Epithelial cell of esophagus (primary cell): ENCODE results near the gene DUSP12.

Experiments
- DNase-seq: peaks from one replicate; pipeline ENCODE4 v3.0.0; 2010; ENCODE audit warnings: low read depth
- H3K4me3 ChIP-seq: 2 replicates; pipeline ENCODE4 v1.5.1; 2011; ENCODE audit warnings: mild to moderate bottlenecking, low read length, control low read depth
- TF ChIP-seq, protein P1 (sequence below): IDR thresholded peaks from 2 replicates; pipeline ENCODE4 v1.5.1; 2011; ENCODE audit warnings: low read depth, mild to moderate bottlenecking, low read length, control low read depth, inconsistent platforms; ENCODE audit not compliant: insufficient read depth; ENCODE audit errors: missing control alignments

The DUSP12 gene

DNA sequence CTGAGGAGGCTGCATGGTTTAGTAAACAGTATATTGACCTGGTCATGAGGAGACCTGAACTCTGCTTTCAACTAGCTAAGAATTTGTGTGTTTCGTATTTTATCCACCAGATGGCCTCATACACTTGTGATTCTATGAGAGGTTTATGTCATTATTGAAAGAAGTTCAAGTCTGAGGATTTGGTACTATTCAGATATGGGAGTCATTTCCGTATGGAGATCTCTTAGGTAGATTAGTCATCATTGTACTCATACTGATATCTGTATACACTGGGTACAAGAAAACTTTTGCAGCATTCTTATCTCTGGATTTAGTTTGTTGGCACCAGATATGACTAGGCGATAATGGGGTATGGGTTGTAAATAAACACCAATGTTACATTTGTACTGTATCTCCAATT lies 43.2 kb downstream of the DUSP12 start:
- no peak overlapping the region for H3K4me3 ChIP-seq
- TF ChIP-seq, protein P1, sequence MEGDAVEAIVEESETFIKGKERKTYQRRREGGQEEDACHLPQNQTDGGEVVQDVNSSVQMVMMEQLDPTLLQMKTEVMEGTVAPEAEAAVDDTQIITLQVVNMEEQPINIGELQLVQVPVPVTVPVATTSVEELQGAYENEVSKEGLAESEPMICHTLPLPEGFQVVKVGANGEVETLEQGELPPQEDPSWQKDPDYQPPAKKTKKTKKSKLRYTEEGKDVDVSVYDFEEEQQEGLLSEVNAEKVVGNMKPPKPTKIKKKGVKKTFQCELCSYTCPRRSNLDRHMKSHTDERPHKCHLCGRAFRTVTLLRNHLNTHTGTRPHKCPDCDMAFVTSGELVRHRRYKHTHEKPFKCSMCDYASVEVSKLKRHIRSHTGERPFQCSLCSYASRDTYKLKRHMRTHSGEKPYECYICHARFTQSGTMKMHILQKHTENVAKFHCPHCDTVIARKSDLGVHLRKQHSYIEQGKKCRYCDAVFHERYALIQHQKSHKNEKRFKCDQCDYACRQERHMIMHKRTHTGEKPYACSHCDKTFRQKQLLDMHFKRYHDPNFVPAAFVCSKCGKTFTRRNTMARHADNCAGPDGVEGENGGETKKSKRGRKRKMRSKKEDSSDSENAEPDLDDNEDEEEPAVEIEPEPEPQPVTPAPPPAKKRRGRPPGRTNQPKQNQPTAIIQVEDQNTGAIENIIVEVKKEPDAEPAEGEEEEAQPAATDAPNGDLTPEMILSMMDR, result peak; percentile 52
- DNase-seq, result peak; percentile 84

- no peak overlapping the region for H3K4me3 ChIP-seq
- TF ChIP-seq, protein P1, result no peak
- DNase-seq, result no peak
These were observed 50.2 kb downstream of the DUSP12 start for GRCh38 chr1:161799792-161800191.

GRCh38 chr1:161801955-161802354 lies 52.4 kb downstream of the DUSP12 start:
- TF ChIP-seq, protein P1, result no peak
- DNase-seq, result no peak

DNA sequence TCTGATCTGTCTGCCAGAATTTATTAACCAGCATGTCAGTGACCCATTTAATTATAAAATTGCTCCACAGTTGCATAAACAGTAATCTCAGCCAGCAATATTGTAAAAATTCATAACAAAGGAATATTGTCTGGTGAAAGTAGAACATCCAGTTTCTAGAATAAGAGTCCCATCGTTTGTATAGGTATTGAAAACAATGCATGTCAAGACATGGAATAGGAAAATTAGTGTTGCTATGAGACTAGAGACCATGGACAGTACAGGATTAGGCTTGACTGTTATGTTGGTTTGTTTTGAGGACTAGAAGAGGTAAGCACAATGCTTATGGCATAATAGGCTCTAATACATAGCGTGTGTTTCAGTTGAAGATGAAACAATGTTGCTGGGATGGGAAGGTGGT lies 53.6 kb downstream of the DUSP12 start:
- TF ChIP-seq, protein P1, result no peak
- no peak overlapping the region for H3K4me3 ChIP-seq
- peak; percentile 32 for DNase-seq

More at GRCh38 chr1:161801955-161802354, 52.4 kb downstream of the DUSP12 start:
- H3K4me3 ChIP-seq, result no peak overlapping the region

DNA sequence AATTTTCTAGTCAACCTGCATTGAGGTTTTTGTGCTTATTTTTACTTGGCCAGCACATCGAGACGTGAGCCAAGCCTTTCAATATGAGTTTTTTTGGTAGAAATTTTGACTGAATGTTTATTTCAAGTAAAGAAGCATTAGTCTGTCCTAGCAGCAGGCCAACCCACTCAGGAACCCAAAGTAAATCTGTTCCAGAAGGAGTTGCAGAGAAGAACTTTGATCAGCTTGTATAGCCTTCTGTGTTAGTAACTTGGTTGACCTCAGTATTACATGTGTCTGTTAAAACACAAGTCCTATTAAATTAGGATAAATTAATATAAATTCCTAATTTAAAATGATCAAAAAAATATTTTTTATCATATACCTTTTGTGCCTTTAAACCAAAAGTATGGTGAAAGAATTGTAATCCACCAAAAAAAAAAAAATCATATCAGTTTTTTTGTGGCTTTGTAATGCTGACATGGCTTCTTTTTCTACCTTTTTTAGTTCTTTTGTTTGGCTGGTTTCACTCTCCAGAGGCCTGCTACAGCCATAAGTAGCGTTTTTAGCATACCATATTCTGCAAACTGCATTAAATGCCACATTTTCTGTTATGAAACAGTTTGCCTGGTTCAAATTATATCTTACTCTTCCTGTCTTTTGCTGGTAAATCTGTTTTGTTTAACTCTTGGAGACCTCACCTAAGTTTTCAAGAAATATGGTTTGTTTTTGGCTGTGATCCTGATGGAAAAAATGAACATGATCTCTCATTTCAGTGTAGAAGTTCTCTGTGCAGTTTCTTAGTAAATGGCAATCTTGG lies 56.0 kb downstream of the DUSP12 start:
- H3K4me3 ChIP-seq, result no peak overlapping the region
- TF ChIP-seq, protein P1, result no peak
- DNase-seq, result no peak
